Inferior parietal cortex (tissue), 1 donor: ENCODE results near the gene DDOST.
A peak's percentile ranks its signal among the peaks of the same experiment; 100 is the strongest.

ENCODE experiments used
- DNase-seq: peaks from one replicate; pipeline ENCODE4 v3.0.0-alpha.2; 2016; ENCODE audit errors: extremely low spot score

DDOST gene

DNA sequence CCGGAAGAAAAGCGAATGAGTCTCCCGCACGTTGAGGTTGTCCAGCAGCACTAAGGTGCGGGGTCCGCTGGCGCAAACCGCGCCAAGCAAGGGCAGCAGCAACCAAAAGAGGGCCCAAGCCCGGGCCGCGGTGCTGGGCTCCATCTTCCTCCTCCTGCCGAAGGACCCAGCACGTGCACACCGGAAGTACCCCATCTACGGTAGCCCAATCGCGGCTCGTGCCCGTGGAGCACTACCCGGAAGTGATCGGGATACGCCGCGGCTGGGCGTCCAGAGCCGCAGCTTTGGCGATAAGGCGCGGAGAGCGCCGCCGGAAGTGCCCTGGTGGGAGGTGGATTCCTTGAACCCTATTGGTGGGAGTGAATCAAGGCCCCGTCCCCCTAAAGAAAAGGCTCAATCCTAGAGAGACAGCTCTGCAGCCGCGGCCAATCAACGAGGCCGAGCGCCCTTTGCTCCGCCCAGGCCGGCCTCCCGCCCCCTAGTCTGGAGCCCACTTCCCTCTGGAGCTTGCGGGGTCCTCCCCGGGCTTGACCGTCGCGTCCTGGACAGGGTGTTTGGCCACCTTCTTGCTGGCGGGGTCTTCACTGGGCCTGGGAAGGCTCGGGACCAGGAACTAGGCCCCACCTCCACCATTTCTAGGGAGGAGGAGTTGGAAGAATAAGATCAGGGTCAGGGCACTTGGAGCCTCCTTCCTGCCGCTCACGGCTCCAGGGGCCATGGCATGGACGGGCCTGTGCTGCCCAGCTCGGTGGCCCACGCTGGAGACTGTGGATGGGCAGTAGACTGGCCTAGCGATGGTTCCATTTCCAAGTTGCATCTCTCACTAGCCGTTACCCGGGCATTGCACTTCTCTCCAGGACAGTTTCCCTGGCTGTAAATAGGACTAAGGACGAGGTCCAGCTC lies at the start of gene DDOST:
DDOST (minus strand) TSS at position 163 of the 903 bp plus-strand sequence; CDS start at position 144, 19 bp downstream.
- DNase-seq: peak; percentile 99

DNA sequence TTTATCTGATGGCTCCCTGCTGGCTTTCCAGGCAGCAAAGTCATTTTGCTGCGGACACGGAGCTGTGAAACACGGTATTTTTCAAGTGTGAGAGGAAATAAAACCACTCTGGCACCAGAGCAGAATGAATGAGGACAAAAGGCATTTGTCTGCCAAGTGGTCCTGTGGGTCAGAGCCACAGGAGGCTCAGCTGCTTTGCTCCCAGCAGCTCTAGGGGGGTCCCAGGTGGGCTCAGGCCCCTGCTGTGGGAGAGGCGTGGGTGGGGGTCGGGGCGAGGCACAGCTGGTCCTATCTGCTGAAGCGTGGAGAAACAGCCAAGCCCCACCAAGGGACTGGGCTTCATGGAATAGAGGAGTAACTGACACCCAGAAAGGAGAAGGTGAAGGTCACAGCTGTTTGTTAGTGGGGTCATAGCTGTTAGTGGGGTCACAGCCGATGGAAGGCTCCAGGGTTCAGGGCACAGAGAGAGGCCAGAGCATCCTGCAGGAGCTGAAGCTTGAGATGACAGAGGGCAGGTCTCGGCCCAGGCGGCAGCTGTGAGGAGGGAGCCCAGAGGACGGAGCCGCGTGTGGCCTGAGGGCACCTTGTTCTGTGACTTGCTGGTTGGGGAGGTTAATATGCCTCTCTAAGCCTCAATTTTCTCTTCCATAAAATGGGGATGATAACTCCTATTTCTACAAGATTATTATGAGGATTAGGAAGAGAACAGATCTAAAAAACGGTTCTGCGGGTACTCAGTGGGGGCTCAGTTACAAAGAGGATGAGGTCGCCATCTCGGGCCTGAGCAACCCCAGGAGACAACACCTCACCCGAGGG lies 49.5 kb upstream of the DDOST start:
- no peak for DNase-seq

DNA sequence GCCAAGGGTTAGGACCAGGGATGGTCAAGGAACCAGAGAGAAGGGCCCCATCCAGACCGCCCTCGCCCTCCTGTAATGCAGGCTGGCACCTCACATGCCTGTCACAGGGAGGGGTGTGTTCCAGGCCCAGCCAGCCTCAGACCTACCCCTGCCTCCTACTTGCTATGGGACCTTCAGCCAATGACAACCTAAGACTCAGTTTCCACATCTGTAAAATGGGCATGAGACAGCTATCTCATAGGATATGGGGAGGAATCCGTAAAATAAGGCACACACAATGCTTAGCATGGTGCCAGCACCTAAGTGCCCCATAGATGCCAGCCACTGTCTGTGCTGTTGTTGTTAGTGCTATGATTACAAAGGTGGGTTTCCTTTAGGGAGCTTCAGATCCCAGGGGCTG lies 48.7 kb upstream of the DDOST start:
- no peak for DNase-seq

DNA sequence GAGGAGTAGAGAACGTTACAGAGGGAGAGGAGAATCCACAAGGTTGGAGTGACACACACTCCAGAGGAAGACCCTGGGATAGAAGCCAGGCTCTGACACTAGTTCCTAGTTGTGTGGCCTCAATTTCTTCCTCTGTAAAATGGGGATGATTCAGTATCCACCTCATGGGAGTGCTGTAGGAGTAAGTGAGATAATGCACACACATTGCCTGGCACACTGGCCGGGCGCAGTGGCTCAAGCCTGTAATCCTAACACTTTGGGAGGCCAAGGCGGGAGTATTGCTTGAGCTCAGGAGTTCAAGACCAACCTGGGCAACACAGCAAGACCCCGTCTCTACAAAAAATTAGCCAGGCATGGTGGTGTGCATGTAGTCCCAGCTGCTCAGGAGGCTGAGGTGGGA lies 47.7 kb upstream of the DDOST start:
- no peak for DNase-seq

DNA sequence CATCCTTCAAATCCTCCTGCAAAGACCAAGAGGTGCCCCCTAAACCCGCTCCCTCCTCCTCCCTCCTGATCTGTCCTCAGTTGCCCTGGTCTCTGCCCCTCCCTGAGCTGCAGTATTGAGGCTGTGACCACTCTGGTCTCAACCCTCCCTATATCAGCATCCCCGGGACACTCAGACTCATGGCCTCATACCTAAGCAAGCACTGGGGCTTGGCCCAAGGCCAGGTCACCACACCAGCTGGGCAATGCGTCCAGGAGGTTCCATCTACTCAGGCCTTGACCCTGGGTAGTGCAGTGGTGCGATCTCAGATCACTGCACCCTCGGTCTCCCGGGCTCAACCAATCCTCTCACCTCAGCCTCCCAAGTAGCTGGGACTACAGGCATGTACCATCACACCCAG lies 46.9 kb upstream of the DDOST start:
- no peak for DNase-seq

DNA sequence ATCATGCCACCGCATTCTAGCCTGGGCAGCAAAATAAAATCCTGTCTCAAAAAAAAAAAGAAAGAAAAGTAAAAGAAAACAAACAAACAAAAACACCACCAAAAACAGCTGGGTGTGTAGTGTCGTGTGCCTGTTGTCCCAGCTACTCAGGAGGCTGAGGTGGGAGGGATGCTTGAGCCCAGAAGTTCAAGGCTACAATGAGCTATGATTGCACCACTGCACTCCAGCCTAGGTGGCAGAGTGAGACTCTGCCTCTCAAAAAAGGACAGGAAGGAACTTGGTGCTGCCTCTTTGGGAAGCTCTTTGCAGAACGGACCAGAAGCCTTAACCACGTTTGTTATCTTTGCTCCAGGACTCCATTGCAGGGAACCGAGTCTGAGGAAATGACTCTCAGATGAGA lies 45.7 kb upstream of the DDOST start:
- no peak for DNase-seq

DNA sequence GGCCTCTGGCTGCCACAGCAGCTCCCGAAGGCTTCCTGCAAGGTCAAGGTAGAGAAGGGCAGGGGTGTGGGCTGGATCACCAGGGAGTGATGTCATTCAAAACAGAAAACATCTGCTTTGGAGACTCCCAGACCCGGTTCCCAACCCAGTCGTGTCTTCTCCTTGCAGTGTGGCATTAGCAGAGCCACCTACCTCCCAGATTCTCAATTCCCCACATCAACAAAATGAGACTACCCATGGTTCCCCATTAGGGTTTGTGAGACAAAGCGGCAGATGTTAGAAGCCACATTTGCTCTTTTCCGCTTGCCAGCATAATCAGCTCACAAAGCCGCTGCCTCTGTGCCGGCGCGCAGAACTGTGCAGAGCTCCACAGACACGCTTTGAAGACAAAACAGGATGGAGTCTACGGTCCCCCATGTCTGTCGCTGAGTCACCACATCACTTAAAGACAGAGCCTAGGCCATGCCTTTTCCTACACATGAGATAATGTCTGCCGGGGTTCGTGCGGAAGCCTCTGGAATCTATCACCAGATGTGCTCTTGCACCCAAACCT lies 44.1 kb upstream of the DDOST start:
- peak; percentile 17 for DNase-seq

DNA sequence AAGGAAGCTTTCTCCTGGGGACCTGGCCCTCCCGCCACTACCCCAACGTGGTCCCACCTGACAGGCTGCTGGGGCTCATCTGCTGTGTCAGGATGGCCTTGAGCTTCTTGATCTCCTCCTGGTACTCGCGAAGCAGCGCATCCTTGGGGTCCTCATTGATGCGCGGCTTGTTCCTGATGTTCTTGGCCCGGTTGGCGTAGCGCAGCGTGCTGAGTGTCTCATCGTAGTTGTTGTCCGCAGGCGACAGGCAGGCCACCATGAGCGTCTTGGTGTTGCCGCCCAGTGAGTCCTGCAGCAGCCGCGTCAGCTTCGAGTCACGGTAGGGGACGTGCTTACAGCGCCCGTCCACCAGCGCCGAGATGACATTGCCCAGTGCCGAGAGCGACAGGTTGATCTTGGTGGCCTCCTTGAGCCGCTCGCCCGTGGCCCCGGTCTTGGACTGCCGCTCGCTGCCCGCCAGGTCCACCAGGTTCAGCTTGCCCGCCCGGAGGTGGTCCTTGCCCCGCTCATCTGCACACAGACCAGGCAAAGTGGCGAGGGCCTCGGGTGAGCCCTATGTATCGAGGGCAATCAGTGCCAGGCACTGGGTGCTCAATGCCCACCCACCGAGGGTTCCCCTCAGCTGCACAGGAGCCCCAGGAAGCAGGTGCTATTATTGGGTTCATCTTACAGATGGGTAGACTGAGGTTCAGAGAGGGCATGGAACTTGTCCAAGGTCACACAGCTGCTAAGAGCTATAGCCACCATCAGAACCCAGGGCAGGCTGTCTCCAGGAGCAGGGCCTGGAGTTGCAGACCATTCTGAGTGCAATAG lies 43.4 kb upstream of the DDOST start:
- no peak for DNase-seq

DNA sequence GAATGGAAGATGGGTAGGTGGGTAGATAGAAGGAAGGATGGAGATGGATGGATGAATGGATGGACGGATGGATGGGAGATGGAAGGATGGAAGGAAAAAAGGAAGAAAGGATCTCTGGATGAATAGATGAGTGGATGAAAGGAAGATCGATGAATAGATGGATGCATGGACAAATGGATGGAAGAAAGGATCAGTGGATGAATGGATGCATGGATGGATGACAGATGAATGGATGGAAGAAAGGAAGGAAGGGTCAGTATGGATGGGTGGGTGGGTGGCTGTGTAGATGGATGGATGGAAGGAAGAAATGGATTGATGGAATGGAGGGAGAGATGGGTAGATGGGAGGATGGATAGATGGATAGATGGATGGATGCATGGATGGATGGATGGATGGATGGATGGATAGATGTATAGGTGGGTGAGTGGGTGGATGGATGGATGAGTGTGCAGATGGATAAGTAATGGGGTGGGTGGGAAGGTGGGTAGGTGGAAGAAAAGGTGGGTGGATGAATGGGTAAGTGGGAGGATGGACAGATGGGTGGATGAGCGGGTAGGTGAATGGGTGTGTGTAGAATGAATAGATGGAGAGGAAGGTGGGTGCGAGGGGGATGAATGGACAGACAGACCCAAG lies 42.1 kb upstream of the DDOST start:
- DNase-seq: no peak

DNA sequence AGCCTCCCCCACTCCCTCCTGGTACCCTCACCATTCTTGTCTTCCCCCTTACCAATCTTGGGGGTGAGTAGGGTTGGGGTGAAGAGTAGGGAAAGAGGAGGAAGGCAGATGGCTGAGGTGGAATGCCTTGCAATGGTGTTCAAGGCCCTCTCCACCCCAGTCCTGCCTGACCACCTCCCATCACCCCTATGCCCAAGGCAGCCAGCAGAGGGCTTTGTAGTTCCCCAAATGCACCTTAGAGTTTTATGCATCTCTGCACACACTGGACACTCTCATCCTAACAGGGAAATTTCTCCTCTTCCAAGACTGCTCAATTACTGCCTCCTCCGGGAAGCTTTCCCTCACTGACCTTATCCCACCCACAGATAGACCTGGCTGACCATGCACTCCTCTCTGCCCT lies 41.2 kb upstream of the DDOST start:
- DNase-seq: no peak

DNA sequence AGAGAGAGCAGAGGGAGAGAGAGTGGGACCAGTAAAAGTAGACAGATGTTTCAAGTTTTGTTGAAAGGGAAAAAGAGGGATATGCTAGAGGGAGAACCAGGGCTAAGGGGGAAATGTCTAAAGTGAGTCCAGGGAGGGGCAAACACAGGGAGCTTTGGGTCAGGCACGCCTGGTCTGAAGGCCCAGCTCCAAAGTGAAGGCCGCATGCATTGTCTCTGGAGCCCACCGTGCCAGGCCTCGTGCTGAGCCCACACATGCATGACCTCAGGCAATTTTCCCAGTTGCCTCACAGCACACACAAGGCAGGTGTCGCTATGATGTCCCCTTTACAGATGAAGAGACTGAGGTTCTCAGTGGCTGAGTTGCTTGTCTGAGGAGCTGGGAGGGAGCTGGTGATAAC lies 40.7 kb upstream of the DDOST start:
- no peak for DNase-seq

DNA sequence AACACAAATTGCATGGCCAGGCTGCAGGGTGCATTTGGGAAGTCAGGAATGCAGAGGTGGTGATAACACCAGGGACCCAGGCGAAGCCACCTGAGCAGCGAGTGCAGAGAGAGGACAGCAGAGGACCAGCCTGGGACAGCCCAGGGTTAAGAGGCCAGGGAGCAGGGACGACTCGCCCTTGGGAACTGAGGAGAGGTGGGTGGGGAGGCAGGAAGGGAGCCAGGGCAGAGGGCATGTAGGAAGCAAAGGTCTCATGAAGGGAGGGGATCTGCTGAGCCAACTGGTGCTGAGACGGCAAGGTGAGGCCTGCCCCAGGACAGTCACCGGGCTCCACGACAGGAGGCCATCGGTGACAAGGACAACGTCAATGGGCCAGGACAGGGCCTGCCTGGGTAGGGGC lies 40.3 kb upstream of the DDOST start:
- DNase-seq: no peak

DNA sequence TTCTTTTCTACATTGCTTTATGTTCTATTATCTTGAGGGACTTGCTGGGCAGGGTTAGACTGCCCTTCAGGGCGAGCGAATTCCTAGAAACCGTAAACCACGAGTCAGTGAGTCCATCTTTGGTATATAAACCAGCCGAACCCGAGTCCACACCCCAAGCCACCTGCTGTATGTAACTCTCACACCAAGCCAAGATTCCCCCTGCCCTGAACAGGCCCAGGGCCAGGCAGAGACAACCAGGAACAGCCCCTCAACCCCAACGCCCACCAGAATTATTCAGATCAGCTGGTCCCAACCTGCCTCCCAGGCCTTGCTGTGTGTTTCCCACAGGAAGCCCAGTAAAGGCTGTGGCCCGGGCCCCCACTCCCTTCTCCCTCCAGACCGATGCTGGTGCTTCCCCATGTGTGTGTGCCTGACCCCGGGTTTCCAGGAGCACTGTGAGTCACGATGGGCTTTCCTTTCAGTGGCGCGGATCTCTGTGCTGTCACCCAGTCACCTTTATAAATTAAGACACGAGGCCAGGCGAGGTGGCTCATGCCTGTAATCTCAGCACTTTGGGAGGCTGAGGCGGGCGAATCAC lies 39.6 kb upstream of the DDOST start:
- DNase-seq: no peak

DNA sequence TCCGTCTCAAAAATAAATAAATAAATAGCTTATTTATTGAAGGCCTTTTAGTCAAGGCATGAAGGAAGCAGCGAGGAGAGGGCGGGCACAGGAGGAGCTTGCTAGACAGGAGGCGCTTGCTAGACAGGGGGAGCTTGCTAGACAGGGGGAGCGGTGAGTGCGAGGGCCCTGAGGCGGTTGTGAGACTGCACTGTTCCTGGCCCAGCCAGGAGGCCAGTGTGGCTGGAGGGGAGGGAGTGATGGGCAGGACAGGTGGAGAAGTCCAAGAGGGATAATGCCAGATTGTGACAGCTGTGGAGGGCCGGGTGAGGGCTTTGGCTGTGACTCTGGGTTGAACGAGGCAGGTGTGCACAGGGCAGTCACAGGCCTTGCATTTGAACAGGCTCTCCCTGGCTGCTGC lies 38.4 kb upstream of the DDOST start:
- DNase-seq: no peak

DNA sequence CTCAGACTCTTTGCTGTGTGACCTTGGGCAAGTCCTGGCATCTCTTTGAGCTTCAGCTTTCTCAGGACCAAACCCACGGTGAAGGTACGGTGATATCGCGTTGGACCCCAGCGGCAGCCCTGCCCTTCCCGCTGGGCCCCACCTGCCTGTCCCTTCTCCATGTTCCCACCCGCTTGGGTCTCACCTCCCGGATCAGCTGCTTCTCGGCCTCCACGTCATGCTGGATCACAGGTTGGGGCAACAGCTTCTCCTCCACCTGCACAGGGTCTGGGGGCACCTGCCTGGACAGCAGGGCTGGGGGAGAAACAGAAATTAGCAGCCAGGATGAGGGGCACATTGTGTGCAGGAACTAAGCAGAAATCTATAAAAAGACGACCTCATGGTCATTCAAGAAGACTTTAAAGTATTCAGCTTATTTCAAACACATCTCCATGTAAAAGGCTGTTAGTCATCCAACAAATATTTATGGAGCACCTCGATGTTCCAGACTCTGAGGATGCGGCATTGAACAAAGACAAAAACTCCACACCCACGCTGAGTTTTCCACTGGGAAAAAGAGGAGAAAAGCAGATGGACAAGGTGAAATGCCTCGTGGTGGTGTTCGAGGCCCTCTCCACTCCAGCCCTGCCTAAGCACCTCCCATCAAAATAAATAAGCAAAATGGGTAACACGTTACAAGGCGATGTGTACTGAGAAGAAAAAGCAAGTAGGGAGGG lies 37.2 kb upstream of the DDOST start:
- no peak for DNase-seq

DNA sequence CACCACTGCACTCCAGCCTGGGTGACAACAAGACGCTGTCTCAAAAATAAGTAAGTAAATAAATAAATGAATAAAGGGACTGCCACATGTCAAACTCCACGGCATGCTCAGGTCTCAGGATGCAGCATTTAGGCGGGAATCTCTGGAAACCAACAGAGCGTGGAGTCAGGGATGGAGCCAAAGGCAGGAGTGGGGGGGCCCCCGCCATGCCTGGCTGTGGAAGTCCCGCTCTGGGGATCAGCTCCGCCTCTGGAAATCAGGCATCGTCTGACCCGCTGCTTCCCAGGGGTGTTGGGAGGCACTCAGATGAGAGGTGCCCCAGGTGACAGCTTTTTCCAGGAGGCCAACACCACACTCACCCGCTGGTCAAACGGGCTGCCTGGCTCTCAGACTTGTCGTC lies 36.4 kb upstream of the DDOST start:
- DNase-seq: no peak

DNA sequence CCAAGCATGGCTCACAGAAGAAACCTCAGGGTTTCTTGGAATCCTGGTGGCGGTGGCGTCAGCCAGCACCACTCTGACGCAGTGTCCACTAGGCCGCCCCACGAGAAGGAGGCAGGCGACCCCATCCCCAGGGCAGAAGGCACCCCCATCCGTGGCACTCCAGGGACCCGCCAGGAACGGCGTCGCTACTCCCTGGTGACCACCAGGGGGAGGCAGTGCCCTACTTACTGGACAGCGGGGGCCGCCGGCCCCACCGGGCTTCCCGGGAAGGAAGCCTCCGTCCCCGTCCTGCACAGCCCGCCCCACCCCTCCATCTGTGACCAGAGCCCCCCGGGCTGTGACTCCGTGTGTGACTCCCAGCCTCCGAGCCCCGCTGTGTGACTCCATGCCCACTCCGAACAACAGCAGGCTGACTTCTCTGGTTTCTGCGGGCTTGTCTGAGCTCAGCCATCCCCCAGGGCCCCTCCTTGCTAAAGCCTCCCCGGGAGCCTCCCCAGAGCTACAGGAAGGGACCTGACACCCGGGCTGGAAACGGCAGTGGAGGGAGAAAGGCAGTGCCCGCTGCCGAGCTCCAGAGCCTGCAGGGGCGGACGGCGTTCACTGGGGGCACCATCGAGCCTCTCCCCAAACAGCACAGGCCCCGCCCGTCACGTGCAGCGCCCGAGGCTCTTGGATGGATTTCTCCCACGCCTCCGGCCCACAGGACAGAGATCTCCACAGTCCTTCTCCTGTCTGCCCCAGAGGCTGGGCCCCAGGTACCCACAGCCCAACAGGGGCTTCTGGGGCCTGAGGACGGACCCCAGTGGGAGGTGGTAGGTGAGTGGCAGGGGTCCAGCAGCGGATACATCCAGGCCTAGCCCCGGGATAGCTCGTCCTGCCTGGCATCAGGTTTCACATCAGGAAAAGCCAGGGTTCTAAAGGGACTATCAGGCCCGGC lies 35.5 kb upstream of the DDOST start:
- DNase-seq: peak; percentile 83

DNA sequence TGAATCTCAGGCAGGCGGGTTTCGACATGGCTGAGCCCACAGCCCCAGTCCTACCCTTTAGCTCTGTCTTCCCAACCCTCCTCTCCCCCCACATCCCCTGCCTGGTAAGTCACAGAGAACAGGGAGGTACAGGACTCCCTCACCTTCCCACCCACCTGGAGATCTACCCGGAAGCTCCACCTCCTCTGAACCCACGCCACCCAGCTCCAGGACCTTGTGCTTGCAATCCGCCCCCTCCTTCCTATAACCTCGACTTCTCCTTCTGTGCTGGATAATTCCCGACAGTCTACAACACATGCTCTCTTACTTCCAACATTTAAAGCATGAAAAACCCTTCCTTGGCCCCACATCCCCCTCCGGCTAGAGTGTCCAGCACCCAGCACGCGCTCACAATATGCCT lies 34.3 kb upstream of the DDOST start:
- DNase-seq: no peak

DNA sequence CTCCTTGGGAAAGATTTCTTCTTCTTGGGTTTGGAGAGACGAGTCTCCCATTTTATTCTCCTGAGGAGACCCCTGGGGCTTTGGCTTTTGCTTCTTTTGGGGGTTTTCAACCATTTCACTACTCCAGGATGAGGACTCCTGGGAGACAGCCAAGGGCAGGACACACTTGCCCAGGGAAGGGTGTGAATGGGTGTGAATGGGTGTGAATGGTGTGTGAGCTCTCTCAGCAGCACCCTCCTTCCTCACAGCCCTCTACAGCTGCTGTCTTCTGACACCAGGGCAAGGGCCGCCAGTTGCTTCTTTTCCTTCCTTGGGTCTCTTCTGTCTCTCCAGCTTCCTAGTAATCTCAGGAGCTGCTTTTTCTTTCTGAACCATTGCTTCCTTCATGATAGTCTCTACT lies 32.5 kb upstream of the DDOST start:
- DNase-seq: no peak
